Testis (tissue), 2 donors: ENCODE data around the gene KCNA2.

Experiments
- POLR2A ChIP-seq: fragments of 450-650 bp; IDR thresholded peaks from one replicate; pipeline ENCODE4 v1.6.1; 2017; ENCODE audit warnings: antibody characterized with exemption, mild to moderate bottlenecking, moderate library complexity
- TF ChIP-seq, protein P1 (sequence below), 3 experiments: fragments of 450-650 bp in 2 of 3; fragments of 200-600 bp in 1 of 3; sonication (generic) in 1 of 3; IDR thresholded peaks; one replicate each; pipeline ENCODE4 v1.5.1; 2016 to 2019; ENCODE audit warnings: antibody characterized with exemption in 3 of 3, mild to moderate bottlenecking in 2 of 3, moderate library complexity in 1 of 3

DNA sequence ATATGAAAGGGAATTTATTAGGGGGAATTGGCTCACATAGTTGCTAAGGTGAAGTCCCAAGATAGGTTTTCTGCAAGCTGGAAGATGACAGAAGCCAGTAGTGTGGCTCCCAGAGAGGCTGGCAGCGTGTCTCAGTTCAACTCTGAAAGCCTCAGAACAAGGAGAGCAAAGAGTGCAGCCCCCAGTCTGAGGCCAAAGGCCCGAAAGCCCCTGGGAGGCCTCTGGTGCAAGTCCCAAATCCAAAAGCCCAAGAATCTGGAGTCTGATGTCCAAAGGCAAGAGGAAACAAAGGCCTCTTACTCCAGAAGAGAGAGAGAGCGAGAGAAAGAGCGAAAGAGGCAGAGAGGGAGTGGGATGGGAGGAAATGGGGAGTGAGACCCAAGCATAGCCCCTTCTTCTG, 18.3 kb downstream of the KCNA2 start:
- TF ChIP-seq POLR2A: no peak
- TF ChIP-seq, protein P1, sequence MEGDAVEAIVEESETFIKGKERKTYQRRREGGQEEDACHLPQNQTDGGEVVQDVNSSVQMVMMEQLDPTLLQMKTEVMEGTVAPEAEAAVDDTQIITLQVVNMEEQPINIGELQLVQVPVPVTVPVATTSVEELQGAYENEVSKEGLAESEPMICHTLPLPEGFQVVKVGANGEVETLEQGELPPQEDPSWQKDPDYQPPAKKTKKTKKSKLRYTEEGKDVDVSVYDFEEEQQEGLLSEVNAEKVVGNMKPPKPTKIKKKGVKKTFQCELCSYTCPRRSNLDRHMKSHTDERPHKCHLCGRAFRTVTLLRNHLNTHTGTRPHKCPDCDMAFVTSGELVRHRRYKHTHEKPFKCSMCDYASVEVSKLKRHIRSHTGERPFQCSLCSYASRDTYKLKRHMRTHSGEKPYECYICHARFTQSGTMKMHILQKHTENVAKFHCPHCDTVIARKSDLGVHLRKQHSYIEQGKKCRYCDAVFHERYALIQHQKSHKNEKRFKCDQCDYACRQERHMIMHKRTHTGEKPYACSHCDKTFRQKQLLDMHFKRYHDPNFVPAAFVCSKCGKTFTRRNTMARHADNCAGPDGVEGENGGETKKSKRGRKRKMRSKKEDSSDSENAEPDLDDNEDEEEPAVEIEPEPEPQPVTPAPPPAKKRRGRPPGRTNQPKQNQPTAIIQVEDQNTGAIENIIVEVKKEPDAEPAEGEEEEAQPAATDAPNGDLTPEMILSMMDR (IDR thresholded peaks at IDR 0.05): no peak
